Central memory CD4-positive, alpha-beta T cell (primary cell): ENCODE measurements around the gene TMEM179.
A peak's percentile ranks its signal among the peaks of the same experiment; 100 is the strongest.

Source experiments
- DNase-seq: peaks from one replicate; pipeline ENCODE4 v3.0.0; 2022

The TMEM179 gene

DNA sequence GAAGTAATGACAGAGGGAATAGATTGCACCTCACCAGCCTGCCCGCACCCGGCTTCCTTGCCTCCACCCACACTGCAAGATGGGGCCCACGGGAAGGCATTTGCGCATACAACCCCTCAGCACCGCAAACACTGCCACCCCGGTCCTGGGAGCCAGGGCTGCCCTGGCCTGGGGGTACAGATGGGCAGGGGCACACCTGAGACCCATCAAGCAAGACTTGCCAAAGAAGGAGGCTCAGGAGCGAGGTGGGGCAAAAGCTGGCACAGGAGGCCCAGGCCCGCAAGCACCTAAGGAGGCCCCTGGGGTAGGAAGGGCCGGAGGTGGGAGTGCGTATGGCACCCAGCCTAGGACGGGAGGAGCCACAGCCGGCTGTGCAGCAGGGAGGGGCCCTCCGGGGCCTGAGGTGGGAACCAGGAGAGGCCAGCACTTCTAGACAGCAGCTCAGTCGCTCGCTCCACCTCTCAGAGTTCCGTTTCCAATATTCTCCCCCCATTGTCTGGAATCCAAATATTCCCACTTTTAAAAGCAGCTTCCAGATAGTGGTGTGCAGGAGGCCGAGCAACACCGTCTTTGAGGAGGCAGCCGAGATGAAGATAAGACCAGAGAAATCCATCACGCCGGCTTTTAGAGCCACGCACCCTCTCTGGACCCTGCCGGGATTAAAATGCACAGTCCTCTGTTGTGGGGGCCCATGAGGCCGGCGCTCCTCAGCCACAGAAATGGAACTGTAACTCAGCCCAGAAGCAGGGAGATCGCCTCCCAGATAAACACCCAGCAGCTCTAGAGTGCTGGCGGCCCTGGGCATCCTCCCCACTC is 37.2 kb downstream of the TMEM179 start:
- no peak for DNase-seq

DNA sequence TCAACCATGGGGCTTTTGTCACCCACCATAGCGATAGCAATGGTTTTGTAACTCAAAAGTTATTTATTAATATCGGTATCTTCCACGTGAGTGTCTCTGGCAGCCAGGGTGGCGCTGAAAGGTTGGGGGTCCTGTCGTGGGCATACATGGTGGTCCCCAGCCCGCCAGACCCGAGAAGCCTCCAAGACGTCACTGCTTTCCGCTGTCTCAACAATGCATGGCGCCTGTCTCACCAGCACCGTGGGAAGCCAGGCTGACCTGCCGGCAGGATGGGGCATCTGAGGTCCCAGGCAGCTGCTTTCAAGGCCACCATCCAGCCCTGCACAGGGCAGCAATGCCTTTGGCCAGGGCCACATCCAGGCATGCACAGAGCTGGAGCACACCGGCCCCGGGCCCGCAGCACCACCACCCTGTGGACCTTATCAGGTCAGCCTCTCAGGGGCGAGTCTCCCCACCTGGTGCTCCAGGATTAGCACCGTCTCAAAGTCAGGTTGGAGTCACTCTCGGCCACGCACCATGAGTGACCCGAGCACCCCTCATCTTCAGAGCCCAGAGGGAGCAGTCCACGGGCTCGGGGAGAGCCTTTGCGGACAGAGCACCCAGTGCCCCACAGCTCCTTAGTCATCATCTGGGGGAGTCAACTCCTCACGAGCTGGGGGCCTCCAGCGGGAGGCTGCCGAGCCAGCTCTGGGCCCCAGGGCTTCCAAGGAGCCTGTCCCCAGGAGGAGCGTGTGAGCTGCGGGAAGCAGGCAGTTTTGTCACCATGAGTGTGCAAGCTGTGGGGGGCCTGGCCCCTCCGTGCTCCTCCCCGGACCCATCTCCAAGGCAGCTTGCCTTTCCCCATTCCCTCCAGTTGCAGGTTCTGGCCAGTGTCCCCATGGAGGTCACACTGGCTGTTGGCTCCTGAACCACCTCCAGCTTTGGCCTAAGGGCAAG is 39.6 kb downstream of the TMEM179 start:
- no peak for DNase-seq

DNA sequence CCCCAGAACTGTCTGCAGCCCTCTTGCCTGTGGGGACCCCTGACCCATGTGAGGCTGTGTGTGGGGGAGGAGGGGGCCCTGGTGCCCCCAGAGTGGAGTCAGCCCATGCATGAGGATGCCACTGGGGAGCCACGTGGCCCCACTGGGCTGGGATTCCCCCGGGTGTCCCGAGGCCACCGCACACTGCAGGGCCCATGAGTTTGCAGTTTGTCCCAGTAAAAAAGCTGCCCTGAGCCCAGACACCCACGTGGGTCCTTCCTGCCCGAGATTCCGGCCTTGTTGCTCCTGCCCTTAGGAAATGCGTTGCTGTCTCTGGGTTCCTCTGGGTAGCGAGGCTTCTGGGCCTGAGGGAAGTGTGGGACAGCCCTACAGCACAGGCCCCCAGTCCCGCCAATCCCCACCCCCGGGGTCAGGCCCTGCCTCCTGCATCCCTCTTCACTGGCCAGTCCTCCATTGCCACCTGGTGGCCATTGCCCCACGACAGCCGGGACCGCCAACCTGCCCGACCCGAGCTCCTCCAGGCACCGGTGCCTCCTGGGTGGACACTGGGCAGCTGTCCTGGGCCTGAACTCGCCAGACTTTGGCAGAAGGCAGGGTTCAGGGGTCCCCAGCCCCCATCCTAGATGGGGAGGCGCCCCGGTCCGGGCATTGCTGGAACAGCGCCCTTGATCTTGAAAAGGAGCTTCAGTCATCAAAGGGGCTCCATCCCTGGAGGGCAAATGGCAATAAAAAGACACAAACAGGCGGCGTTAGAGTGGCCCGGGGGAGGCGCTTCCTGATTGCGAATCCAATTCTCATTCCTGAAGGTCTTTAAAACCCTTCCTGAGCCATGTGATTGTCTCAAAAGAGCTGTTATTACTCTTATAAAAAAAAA is 40.6 kb downstream of the TMEM179 start:
- DNase-seq = peak; percentile 56

DNA sequence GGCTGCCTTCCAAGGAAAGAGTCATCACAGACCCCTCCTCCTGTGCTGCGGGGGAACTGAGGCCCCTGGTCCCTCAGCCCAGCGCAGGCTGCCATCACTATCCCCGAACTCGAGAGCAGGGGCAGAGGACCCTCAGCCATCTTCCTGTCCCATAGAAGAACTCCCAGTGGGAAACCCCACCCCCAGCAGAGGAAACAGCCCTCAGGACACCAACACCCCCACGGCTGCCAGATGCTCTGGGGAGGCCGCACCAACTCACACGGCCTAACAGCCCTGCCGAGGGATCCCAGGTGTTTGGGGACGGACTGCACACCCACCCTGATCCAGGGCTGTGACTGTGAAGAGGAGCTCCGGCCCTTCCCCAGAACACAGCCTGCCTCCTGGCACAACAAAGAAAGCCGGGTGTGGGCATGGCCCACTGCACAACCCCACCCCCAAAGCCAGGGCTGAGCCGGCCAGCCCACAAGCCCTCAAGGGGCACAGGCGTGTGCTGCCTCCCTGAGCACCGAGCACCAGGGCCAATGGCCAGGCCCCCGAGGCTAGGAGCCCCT is 41.3 kb downstream of the TMEM179 start:
- DNase-seq = no peak

- DNase-seq = no peak
These were observed 42.0 kb downstream of the TMEM179 start for GRCh38 chr14:104562606-104563005.

DNA sequence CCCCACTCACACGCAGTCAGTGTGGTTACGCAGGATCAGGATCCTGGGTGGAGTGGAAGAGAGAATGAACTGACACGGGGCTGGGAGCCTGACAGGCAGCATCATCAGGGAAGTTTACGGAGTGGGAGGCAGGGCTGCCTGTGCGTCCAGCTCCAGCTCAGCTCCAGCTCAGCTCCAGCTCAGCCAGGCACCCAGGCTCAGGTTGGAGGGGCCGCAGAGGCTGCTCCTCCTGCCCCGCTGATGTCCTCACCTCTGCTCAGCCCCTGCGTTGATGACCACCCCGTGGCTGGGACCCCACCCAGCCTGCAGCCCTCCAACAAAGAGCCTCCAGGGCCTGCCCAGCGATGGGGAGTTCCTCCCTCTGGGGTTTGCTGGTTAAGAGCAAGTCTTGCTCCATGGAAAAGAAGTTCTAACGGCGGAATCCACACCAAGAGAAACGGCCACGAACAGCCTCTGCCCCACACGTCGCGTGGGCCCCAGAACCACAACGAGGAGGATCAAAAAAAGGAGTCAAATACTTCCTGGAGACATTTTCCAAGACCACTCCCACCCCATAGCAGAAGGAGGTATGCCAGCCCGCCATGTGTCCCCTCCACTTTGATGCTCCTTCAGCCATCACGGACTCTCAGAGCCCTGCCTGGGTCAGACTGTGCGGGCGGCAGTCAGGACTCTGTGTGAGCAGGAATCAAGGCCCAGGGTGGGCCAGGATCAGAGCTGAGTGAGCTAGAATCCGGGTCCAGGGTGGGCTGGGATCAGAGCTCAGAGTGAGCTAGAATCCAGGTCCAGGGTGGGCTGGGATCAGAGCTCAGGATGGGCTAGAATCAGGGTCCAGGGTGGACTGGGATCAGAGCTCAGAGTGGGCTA is 42.7 kb downstream of the TMEM179 start:
- no peak for DNase-seq

DNA sequence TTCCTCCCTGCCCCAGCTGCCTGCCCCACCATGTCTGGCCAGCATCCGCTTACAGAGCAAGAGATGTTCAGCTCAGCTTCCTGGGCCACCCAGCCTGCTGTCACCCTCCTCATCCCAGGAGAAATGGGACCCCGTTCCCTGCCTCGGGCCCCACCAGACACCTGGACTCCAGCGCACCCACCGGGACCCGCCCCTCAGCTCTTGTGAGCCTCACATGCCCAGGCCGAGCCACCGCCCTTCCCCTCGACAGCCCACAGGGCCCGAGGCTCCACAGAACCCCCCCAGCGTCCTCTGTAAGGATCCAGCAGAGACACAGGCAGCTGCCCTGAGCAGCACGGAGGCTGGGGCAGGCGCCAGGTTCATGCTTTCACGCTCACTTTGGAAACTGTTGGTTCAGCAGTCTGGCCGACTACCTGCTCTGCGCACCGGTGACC is 43.4 kb downstream of the TMEM179 start:
- DNase-seq = no peak

DNA sequence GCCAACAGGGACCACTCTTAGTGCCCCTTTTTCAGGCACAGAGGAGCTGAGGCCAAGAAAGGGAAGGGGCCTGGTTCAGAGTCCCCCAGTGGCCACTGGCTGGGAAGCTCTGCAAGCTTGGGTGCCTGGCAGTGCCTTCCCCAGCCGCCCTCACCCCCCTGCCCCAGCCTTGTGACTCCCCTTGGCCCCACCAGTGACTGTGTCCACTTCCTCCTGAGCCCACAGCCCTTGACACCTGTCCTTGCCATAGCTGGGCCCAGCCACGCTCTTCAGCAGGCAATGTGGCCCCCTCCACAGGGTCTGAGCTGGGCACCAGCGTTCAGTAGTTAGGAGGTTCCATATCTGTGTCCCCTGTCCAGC is 44.0 kb downstream of the TMEM179 start:
- no peak for DNase-seq

GRCh38 chr14:104559804-104560585 is 44.6 kb downstream of the TMEM179 start:
- no peak for DNase-seq

- DNase-seq = no peak
These were observed 45.4 kb downstream of the TMEM179 start for GRCh38 chr14:104559028-104559803.

DNA sequence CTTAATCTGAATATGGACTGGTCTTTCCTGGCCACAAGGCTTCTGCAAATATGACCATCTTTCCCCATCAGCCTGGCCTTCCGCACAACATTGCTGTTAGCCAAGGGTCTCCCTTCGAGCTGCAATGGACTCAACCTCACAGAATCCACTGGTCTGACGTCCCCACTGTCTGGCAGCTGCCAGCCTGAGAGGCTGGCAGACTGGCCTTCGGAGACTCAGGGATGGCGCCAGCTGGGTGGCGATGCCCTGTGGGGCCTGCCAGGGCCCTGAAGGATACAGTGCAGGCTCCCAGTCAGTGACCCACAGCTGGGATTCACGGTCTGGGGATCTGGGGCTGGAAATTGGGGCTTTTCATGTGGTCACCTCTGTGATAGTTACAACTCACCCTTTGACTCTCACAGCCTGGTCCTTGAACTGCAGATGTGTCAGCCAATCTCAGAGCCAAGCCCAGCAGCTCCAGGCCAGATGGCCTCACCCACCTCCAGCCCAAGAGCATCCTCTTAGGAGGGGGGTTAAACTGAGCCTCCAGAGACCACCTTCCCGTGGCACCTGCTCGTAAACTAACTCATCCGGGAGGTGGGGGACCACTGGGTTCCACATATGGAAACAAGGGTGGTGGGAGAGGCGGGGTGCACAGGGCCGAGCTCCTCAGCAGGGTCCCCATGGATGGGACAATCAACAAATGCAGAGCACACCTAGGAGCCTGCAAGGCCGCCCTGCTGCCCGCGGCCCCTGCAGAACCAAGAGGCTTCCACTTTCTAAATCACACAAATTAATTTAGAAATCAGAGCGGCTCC is 46.1 kb downstream of the TMEM179 start:
- DNase-seq = no peak

- DNase-seq = no peak
These were observed 46.8 kb downstream of the TMEM179 start for GRCh38 chr14:104557766-104558165.

- no peak for DNase-seq
These were observed 47.5 kb downstream of the TMEM179 start for GRCh38 chr14:104557086-104557485.

- no peak for DNase-seq
These were observed 48.1 kb downstream of the TMEM179 start for GRCh38 chr14:104556256-104557021.

DNA sequence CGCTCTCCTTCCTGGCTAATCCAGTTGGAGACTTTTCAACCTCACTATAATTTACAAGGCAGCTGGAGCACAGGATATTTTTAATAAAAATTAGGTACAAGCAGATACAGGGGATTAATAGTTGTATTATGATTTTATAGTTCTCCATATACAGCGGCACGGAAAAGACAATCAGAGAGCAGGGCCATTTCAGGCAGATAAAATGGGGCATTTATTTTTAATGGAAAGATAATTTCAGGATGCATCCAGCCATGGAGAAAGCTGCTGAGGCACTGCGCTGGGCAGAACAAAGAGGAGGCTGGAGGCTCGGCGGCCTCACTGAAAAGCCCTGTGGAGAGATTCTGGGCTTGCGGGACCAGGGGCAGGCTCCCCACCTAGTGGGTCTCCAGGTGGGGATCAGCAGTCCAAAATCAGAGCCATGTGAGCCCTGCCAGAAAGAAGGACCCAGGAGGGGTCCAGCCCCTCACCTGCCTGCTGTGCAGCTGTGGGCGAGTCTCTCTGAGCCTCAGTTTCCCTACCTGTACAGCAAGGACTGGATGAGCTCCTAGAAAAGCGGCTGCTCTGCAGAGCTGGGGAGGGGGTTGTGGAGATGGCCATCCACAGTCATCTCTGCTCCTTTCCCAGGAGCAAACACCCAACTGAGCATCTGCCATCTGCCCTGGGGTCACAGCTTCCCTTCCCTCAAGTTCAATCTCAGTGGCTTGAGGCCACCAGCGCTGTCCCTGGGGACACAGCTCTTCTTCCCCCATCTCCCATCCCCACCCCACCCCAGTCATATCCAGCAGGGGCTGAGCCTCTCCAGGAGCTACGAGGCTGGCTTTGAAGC is 48.9 kb downstream of the TMEM179 start:
- DNase-seq = no peak

DNA sequence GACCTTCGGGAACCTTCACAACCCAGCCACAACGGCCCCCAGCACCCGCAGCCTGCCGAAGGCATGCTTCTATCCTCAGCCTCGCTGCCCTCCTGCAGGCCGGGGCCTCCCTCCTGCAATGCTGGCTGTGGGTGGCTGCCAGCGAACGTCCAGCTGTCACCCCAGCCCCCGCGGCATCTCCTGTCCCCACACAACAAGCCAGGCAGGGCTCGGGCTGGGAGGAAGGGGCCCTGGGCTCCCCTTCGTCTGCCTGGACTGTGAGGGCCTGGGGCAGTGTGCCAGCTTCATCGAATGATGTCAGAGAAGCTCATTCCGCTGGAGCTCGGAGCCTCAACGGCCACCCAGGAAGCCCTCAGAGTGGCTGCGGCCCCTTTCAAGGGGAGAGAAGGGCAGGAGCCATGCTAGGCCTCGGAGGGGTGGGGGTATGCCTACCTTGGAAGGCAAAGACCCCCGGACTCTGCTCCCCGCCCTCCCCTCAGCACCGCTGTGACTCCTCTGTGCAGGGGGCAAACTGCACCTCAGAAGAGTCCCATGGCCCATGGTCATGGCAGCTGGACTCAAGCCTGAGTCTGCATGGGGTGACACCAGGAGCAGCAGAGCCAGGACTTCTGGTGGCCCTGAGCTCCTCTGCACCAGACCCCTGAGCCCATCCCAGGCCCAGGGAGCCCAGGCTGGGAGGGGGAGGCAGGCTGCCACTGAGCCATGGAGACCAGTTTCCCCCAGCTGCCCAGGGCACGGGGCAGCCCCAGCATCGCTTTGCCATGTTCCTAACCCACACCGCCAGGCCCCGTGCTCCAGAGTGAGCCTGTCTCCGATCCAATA is 49.8 kb downstream of the TMEM179 start:
- DNase-seq = no peak
